HG03159 (cell line): ENCODE results near the gene RUNX3.

Experiments used
- ATAC-seq: cut with Tn5 transposase; IDR thresholded peaks from one replicate; pipeline ENCODE4 v1.9.1; 2021; ENCODE audit warnings: mild to moderate bottlenecking, moderate library complexity; ENCODE audit not compliant: unreplicated experiment

Gene RUNX3

DNA sequence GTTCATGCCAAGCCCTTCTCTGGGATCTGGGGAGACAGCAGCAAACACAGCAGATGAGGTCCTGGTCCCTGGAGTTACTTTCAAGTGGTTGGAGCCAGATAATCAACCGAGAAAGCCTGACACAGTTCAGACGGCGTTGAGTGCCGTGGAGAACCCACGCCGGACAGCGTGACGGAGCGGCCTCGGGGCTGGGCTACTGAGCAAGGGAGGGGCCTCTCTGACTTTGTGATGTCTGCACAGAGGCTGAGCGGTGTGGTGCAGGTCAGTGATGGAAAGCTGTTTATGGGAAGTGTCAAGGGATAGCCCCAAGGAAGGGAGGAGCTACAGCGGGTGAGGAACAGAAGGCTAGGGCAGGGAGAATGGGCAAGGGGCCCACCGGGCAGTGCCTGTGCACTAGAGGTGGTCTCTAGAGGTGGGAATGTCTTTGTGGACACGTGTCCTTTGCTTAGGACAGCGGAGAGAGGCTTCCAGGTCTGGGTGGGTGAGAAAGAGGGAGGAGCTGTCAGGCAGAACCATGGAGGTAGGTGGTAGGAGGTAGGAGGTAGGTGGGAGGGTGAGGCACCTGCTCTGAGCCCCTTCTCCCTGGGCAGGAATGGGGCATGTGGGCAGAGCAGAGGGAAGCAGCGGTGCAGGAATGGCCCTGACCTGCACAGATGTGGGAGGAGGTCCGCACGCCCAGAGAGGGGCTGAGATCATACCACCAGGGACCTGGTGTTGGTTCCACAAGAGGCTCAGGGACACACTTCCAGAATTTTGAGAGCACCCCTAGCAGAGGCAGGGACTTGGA lies 62.8 kb downstream of the RUNX3 start:
- ATAC-seq: no peak

DNA sequence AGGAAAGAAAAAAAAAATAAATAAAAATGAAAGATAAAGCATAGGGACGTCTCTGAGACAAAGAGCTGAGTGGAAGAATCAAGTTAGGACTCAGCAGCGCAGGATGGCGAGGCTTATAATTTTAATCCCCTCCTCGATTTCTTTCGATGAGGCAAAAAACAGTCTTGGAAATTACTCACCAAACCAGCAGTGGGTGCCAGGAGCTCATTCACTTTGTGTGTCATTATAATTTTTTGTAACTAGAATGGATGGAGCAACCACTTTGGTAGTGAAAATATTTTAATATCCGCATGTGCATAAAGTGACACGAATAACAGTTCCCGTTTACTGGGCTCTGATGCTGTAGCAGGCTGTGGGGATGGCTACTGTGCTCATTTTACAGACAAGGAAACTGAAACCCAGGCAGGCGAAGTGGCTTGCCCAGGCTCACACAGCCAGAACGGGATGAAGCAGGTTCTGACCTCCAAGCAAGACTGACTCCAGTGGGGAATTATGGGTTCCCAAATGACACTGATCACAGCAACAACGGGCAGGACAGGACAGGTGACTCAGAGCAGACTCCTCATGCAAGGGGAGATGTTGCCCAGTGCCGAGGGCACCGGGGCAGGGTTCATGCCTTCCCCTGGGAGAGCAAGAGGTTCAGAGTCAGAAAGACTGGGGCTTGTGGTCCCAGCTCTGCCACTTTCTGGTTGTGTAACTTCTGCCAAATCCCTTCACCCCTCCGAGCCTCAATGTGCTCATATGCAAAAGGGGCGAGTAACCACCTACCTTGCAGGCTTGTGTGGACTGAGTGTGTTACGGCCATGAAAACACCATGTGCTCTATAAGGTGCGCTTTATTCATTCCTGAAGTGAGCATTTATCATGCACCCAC lies 63.6 kb downstream of the RUNX3 start:
- ATAC-seq: no peak

DNA sequence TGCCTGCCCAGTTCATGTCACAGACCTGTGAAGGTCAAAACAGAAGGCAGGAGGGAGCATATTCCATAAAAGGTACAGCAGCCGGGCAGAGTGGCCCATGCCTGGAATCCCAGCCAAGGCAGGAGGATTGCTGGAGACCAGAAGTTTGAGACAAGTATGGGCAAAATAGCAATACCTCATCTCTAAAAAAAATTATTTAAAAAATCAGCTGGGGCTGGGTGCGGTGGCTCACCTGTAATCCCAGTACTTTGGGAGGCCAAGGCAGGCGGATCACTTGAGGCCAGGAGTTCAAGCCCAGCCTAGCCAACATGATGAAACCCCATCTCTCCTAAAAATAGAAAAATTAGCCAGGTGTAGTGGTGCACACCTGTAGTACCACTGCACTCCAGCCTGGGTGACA lies 64.5 kb downstream of the RUNX3 start:
- no peak for ATAC-seq

DNA sequence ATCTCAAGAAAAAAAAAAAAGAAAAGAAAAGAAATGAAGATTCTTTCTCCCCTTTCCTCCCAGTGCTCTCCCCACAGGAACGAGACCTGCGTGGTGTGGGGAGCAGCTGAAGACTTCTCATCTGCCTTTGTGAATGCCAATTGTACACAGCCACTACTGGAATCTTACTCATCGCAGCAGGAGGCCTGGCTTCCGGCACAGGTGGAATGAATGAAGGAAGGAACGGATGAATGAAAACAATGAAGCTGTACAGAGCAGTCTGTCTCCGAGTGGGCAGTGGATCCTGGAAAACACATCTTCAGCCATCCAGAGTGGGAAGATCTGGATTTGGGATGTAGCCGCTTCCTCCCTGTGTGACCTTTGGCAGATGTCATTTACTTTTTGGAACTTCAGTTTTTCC lies 64.9 kb downstream of the RUNX3 start:
- no peak for ATAC-seq

DNA sequence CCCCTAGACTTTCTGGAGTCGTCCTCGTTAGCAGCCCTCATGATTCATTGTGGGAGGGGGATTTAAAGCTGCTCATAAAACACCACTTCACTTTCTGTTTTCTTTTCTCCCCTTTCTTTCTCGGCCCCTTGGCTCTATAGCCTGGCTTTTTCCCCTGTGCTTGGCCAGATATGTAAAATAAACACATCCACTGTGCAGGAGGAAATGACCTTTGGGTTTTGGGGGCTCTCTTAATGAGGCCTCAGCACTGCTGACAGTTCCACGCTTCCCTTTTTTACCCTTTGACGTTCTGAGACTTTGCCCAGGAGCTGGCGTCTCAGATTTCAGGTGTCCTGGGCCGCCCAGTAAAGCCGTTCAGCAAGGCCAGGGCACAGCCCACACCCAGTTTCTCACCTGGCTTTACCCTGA lies 65.7 kb downstream of the RUNX3 start:
- no peak for ATAC-seq

DNA sequence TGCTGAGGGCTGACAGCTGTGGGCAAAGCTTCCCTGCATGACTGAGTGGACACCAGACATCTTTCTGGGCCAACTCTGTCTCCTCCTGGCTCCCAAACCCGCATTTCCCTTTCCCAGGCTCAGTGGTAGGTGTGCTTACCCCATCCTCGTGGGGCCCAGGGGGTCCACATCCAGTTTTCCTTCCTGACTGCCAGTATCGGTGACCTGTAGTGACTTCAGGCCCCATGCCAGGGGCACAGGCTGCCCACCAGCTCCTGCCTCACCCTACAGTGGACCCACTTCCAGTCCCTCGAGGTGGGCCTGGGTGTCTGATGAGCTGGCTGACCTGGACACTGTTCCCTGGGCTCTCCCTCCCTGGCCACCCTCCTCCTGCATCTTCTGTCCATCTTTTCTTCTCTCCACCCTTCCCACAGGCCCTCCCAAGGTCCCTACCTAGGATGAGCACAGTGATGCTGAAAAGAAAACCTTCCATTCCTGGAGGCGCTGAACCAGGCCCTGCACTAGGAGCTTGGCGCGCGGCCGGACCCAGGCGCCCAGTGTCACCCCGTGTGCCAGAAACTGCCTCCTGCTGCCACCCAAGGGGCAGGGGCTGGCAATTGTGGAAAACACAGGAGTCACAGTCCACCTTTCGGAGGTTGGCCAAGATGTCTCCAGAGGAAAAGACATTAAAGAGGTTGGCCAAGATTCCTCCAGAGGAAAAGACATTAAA lies 67.1 kb downstream of the RUNX3 start:
- no peak for ATAC-seq

DNA sequence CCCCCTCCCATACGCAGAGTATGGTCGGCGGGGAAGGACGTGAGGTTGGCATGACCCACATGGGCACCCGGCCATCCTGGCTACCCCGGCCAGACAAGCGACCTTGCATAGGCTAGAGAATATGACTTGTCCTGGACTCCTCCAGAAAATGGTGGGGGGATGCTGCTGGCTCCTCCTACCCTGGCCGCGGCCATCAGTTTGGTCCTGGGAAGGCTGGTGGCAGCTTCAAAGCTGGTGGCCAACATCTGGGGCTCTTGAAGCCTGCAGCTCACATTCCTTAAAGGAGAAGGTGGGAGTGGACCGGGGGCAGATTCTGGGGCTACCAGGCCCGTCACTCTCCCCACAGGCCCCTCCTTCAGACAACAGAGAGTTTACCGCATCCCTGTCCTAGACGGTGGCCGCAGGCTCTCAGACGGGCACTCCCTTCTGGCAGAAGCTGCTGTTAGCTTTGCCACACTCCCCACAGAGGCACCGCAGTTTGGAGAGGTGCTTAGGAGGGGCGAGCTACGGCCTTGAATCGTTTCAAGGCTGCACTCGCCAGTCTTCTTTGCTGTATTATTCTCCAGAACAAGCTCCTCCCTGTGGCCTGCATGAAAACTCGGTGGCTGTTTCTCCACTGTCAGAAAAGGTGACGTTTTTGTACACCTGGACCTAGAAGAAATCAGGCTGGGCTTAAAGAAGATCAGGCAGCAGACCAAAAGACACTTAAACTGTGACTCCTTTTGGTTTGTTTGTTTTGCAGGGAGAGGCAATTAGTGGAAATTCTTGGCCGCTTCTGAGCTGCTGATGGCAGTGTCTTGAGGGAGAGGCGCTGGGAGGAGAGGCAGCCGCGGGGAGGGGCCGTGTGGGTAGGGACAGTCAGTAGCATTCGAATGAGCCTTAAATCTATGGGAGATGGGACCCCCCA lies 68.0 kb downstream of the RUNX3 start:
- no peak for ATAC-seq

DNA sequence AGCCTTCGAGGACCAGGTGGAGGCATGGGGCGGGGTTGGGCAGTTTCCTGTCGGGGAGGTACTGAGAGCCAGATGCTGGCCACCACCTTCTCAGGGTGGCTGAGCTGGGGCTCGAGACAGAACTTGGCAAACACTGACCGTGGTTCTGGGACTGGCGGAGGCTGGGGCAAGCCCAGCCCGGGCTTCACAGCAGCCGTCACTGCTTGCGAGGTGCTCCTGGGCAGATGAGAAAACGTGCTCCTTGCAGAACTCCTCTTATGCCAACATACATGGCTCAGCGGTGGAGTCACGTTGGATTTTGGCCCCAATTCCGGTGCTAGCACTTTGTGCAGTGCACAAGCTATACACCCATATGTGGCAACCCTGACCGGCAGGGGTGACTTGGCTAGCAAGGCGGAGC lies 69.2 kb downstream of the RUNX3 start:
- no peak for ATAC-seq

DNA sequence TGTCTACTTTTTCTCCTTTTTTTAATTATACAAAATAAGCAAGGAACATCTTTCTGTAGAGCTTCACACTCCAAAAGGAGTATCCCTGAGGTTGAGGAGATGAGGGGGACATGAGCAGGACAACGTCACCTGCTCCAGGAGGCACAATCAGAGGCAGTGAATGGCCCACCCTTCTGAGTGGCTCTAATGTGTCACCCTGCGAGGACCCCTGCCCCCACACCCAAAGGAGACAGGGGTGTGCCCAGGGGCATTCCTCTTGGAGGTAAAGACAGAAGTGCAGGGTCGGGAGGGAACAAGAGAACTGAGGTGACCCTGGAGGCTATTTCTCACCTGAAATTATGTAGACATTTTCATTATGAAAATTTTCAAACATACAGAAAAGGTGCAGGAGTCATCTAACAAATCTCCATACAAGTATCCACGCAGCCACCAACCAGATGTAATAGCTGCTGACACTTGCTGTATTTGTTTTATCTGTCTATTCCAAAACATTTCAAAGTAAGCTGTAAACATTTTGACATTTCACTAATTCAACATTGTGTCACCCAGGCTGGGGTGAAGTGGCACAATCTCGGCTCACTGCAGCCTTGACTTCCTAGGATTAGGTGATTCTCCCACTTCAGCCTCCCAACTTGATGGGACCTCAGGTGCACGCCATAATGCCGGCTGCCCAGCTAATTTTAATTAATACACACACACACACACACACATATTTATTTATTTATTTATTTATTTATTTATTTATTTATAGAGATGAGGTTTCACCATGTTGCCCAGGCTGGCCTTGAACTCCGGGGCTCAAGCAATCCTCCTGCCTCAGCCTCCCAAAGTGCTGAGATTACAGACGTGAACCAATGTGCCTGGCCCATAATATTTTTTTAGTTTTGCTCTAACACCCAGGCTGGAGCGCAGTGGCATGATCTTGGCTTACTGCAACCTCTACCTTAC lies 70.7 kb downstream of the RUNX3 start:
- ATAC-seq: no peak

DNA sequence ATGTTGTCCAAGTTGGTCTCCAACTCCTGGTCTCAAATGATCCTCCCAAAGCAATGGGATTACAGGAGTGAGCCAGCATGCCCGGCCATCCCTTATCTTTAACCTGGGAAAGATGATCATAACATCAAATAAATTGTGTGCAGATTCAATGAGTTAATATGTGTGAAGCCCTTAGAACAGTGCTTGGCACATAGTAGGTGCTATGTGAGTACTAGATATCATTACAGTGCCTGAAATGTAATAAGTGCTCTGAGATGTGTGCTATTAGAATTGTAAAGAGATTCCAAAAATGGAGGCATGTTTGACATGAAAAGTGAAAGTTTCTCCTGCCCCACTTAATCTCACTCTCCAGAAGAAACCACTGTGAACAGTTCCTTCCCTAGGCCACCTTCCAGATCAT lies 71.8 kb downstream of the RUNX3 start:
- ATAC-seq: no peak

DNA sequence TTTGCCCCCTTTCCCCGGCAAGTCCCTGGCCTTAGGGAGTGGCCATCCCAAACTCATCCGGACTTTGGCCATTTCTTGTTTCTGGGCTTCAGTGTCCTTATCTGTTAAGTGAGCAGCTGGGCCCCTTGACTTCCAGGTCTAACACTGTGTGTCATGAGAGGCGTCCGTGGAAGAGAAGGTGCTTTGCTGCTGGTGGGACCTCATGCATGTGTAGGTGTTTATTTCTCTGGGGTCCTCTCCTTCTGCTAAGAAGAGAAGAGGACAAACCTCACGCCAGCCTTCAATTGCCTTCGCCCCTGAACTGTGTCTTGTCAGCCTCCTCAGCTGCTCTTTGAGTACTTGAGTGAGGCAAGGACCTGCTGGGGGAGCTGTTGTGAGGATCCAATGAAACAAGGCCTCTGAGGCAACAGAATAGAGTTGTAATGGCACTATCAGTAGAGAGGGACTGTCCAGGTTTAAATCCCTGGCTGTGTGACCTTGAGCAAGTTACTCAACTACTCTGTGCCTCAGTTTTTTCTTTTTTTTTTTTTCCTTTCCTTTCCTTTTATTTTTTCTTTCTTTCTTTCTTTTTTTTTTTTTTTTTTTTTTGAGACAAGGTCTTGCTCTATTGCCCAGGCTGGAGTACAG lies 72.5 kb downstream of the RUNX3 start:
- ATAC-seq: no peak

DNA sequence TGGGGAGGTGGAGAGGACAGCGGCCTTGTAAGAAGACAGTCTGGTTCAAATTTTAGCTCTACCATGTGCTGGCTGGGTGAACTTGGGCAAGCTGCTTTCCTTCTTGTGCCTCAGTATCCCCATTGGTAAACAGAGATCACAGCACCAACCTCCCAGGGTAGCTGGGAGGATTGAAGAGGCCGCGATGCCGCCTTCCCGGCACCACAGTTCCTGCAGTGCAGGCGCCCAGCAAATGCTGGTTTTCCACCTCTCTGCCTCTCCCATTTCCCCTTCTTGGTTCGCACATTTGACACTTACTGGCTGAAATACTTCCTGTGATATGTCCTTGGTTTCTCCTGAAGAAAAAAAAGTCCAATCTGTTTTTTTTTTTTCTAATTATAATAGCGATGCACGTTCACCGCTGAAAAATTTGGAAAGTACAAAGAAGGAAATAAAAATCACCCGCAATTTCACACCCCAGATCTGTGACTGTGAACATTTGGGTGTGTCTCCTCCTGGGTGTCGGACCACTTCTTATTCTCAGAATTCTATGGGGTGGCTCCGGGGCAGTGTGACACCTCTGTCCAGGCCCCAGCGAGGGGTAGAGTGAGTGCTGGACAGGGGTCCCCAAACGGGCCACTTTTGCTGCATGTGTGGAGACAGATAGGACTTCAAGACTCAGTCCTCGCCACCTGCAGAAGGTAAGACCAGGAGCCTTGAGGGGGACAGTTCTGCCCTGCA lies 73.1 kb downstream of the RUNX3 start:
- ATAC-seq: no peak

DNA sequence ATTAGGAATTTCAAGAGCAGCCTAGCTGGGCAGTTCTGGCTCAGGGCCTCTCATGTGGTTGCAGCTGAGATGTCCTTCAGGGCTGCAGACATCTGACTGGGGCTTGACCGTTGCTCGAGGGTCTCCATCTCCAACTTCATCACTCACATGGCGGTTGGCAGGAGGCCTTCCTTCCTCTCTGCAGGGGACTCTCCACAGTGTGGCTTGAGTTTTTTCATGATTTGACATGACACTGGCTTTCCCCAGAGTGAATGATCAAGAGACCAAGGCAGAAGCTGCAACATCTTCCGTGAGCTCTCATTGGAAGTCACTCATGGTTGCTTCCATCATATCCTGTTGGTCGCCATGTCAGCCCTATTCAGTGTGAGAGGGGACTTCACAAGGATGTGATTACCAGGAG lies 74.6 kb downstream of the RUNX3 start:
- ATAC-seq: no peak

DNA sequence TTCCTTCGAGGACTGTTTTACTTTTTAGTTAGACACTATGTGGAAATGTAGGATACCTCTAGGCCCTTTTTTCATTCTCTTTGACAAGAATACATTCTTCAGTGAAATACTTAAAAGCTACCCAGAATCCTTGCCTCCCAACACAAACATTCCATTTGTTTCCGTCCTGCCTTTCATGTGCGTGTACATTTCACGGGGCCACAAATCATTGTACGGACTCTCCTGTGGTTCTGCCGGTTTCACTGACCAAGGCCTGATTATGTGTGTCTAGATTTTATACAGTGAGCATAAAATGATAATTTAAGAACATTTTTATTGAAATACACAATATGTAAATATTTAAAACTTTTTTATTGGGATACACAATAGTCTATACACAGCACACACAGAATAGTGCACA lies 76.4 kb downstream of the RUNX3 start:
- ATAC-seq: no peak

DNA sequence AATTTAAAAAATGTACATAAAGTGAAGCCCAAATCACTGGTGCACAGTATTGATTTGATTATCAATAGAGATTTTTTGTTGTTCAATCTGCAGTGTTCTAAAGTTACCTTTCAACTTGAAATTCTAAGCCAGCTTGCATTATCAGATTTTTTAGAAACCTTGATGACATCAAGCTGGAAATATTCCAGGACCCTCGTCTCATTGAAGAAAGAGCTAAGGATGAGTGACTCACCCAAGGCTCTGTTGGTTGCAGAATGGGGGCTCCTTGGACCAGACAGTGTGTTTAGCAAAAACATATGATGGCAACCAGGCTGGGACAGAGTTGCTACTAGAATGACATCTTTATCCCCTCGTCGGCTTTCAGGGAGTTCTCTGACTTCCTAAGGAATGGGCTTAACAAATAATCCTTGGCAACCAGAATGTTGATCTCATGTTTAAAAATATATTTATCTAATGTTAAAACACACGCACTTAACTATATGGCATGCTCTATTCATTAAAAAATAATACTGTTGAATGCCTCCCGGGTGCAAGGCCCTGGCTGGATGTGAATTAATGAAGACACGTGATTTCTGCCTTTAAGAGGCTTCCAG lies 79.7 kb downstream of the RUNX3 start:
- no peak for ATAC-seq

DNA sequence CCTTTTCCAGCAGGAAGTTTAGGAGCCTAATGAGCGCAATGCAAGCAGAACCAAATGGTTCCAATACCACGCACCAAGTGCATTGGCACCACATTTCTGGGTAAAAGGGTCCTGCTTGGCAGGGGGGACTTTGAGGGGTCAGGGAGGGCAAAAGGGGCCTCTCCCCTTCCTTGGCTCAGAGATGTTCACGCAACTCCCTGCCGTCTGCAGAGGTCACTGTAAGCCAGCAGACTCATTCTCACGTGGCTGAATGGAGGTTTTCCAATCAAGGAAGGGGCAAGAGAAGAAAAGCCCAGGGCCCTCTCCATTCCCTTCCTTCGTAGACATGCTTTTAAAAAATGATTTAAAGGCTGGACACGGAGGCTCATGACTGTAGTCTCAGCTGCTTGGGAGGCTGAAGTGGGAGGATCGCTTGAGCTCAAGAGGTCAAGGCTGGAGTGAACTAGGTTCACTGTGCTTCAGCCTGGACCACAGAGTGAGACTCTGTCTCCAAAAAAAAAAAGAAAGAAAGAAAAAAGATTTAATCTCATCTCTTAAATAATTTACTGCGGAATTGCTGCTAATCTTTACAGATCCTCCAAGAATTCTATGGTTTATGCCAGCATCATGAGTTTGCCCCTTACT lies 80.3 kb downstream of the RUNX3 start:
- ATAC-seq: no peak
